Activated T-helper 1 cell treated with anti-CD3 and anti-CD28 coated beads, Interleukin-2, amount 50 U/mL, for 16 hours (primary cell): ENCODE data around the gene RRP9.
"Not testable (repeated sequence)": the region's sequence is repeated elsewhere in the genome, so short reads cannot be mapped to it uniquely, and the experiment has no call there.

Source experiments
- DNase-seq, 2 donors: peaks; one replicate each; pipeline ENCODE4 v3.0.0-alpha.2; 2020; ENCODE audit warnings: low read depth in 1 of 2, low spot score in 1 of 2

The RRP9 gene

DNA sequence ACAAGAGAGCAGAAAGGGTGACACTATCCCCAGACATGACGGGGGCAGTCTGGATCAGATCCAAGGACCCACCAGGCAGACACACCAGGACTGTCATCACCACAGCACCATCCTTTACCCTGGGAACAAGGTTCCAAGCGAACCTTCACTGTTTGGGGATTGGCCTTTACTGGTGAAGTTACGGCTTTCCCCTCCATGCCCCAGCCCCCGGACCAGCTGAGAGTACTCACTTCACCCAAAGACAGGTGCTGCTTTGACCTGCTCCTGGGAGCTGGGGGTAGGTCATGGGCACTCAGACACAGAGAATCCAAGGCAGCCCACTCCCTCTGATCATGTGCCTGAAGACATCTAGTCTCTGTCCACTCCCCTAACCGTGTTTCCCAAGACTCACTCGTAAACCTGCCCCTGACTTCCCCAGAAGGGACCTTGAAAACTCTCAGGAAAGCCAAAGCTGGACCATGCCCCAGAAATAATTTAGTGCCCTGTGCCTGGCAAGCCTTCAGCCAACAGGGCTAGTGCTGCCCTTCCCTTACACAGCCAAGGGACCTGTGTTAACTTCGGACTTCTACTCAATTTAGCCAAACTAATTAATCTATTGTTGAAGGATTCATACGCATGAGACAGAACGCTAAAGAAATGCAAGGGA lies 2.8 kb downstream of the RRP9 start:
- DNase-seq = no peak

DNA sequence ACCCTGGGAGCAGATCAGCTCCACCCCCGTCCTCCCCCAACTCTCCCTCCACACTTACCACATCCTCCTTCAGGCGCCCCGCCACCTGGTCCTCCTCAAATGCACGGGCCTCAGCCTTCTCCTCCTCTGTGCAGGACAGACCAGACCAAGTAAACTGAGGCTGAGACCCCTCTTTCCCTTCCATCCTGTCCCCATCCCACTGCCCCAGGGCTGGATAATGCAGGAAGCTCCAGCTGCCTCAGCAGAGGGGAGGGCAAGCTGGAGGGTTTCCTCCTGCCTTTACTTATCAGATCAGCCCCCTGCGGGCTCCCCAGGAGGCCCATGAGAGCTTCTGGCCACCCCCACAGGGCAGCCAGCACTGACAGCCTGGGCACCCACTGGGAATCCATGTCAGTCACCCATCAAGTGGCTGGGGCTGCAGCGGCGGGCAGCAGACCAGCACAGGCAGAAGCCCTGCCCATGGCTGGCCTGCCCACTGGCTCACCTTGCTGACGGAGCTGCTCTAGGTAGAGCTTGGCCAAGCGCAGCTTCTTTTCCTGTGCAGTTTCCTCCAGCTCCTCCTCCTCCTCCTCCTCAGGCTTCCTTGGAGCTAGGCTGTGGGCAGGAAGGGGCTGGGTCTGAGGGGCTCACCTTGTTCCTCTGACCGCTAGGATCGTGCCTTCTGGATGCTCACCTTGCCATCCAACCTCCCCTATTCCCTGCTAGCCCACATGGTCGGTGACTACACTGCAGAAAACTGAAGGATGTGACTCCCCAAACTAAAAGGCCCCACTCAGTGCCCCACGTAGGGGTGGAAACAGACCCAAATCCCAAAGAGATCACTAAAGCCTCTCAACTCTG lies 3.9 kb downstream of the RRP9 start:
- DNase-seq = no peak

DNA sequence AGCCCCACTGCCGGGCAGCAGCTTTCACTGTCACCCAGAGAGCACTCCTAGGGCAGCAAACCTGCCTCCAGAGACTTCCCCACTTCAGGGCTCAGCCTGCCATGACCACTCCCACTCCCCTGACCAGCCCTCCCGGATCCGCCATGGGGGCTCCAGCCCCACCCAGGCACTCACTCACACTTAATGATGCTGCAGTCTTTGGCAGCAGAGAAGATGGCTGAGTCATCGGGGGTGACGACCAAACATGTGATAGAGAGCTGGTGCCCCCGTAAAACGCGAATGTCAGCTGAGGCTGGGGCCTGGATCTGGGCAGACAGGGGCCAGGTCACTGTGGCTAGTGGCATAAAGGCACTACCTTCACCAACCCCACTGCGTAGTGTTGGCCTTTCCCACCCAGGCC lies 4.7 kb downstream of the RRP9 start:
- no peak for DNase-seq

DNA sequence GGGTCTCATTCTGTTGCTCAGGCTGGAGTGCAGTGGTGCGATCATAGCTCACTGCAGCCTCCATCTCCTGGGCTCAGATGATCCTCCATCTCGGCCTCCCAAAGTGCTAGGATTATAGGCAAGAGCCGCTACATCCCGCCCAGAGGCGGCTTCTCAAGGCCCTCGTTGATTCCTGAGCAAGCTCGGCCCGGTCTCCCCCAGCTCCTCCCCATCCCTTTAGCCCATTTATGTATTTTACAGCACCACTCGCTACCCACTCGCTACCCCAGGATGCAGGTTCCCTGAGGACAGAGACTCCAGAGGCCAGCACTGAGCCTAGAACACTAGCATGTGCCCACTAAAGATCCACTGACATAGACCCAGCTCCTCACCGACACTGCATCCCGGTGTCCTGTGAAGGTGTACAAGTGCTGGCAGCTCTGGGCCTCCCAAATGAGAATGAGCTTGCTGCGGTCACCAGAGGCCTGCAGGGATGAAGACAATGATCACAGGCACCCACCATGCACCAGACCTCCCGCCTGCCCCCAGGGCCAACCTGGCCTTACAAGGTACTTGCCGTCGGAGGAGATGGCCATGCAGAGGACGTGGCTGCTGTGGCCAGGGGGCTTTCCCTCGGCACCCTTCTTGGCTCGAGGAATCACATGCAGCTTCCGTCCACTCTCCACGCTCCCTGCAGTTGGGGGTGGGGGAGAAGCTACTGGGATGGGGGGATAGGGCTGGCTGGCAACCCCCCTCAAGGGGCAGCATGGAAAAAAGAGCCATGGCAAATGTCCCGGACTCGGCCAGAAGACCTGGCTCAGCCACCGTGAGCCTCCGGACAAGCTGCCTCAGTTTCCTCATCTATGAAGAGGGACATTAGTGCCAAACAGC lies 5.6 kb downstream of the RRP9 start:
- no peak for DNase-seq

DNA sequence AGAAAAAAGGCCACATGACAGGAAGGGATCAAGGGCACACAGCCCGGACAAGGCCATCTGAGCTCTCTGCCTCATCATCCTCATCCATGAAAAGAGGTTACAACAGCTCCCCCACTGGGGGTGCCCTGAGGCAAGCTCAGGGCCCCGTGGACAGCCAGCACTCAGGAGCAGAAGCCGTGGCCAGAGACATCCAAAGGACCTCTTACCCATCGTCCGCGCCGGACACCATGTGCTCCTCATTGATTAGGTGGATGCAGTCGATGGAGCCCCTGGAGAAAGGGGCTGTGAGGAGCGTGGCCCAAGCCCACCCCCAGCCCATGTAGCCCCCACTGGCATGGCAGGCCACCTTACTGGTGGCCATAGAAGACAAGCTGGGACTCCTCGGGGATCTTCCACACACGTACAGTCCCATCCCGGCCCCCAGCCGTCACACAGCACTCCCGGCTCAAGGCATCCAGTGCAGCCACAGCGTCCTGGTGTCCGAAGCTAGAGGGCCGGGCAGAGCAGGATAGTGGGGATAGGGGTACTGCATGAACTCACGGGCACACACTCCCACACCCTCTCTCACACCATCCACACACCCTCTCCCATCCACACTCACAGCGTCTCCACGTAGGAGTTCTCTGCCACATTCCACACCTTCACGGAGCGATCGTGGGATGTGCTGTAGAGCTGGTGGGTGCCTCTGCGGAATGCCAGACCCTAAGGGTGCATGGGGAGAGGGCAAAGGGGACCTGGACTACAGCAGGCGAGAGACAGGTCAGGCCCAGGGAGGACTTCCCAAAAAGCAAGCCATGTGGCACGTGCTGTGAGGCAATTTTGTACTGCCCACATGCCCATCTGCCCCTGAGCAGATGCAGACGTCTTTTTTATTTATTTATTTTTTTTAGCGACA lies 6.5 kb downstream of the RRP9 start:
- DNase-seq = no peak

DNA sequence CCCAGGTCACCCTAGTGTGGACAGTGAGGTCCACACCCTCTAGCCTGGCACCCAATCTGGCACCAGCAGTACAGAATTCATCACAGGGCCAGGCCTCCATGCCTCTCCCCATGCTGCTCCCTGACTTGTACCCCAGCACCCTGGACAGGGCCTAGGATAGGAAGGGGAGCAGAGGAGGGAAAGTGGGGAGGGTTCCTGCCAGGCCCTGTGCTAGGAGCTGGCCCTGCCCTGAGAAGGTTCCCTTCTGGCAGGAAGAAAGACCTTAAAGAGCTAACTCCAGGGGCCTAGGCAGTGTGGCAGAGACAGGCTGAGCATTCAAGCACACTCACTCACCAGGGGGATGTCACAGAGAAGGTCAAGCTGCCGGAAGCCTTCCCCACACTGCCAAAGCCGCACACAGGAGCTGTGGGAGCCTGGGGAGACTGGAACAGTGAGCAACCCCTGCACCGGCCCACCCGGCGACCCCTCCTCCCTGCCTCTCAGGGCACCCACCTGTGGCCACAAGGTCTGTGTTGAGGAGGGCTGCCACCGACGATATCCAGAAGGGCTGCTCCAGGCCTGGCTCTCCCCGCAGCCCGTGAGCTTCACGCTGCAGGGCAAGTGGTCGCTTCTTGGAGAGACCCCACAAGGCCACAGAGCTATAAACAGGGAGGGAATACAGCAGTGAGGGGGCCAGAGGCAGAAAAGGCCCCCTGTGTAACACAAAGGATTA lies 7.4 kb downstream of the RRP9 start:
- no peak for DNase-seq

DNA sequence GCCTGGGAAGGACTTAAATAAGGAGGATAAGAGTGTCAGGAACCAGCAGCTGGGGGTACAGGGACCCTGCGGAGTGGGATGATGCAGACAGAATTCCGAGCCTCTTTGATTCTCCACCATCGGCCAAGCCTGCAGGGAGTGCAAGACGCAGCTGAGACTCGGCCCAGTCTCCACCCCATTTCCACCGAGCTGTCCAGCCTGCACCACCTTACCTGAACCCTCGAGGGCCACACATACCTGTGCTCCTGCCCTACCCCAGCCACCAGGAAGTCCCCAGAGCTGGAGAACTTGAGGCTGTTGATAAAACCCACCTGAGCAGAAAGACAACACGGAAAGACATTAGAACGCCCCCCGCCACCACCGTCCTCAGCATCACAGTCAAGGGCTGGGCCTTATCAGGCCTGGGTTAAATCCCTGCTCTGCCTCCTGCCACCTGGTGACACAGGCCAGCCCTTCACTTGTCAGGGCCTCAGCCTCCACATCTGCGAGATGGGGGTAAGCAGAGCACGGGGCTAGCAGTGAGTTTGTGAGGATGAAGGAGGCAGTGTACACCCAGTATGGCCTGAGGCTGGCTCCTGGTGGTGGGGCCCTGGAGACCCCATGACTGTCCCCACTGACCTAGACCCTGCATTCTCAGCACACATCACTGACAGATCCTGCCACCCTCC lies 8.1 kb downstream of the RRP9 start:
- DNase-seq = no peak

DNA sequence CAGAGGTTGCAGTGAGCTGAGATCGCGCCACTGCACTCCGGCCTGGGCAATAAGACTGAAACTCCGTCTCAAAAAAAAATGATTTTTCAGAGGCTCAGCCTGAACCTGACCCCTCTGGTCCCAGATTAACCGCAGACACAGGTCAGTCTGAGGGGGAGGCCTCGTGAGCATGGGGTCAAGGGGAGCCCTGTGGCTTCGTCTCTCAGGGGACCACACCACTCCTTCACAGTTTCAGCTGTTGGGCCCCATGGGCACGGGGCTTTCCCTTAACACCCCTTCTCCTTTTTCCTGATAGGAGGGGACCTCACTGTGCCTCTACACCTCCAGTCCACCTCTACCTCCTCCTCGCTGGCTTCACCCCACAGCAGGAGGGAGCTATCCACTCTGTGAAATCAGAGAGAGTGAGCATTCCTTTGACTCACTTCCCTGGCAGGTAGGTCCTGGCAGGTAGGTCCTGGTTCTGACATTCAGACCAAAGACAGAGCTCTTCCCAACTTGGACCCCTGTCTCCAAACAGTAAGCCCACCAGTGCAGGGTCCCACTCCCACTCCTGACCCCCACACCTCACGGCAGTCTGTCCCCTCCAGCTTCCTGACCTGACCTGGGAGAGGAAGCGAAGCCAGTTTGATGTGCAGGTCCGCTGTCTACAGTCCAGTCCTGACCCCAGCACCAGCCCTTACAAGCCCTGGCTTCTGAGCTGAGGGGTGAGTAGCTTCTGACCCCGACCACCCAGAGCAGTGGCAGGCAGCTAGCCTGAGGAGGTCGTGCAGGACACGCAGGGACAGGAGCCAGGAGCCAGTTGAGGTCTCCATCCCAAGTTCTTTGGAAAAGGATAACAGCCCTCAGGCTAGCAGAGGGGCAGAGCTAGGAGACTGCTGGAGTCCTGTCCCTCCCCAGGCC lies 9.0 kb downstream of the RRP9 start:
- no peak for DNase-seq

DNA sequence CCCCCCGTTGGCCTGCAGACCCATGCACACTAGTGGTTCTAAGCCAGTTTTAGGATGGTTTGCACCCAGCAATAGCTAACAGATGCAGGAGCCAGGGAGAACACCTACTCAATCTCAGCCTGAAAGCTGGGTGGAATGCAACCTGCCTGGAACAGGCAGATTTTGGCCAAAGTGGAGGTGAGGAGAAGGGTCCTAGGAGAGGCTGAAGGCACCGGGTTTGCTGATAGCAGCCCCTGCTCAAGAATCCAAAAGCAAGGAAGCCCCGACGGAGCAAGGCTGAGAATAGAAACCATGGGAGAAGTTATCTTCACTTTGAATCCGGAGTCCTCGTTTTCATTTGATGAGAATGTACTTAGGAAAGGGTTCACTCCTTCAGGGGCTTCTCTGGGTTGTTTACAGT lies 9.9 kb downstream of the RRP9 start:
- no peak for DNase-seq

DNA sequence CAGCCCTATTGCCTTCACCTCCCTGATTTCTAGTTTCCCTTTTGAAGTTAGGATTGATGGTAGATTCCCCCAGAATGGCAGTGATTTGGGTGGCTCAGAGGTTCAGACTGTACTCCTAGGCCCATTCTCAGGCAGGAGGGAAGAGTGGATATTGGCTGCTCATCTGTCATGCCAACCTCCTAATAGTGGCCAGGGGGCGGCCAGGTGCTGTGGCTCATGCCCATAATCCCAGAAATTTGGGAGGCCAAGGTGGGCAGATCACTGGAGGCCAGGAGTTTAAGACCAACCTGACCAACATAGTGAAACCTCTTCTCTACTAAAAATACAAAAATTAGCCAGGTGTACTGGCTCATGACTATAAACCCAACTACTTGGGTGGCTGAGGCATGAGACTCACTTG lies 11.3 kb downstream of the RRP9 start:
- DNase-seq = no peak

DNA sequence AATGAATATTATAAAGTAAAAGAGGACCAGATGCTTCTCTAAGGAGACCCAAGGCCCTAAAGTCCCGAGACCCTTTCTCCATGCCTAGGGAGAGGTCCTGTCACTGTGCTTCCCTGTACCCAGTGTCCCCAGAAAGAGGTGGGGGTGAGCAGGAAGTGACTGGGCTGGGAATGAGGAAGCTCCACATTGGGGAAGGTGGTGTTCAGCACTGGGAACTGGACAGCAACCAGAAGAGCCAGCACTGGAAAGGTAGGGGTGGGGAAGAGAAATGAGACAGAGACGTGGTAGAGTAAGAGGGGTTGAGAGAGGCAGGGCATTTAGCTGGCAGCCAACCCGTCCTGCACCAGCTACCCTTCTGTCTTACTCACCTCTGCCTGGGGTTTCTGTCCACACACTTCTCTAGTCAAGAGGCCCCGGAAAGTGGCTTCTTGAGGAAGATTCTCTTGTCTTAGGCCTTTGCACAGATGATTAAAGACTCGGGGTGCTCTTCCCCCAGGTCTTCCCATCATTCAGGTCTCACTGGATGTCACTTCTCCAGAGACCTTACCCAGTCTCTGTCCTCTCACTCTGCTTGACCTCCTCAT lies 12.2 kb downstream of the RRP9 start:
- DNase-seq = no peak

DNA sequence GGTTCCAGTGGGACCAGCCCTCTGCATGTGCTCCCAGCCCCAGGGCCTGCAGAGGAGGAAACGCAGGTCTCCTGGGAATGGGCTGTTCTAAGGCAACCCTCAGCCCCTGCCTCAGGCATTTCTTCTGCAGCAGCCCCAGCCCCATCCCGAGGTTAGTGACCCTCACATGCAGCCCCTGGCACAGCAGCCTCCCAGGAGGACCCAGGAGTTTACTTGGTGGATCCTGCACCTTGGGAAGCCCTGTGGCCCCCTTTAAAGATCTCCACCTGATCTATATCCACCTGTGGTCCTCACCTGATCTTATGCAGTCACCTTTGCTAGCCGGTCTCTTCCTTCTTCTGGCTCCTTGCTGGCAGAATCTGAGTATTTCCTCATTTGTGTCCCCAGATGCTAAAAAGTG lies 12.7 kb downstream of the RRP9 start:
- DNase-seq = not testable (repeated sequence)

DNA sequence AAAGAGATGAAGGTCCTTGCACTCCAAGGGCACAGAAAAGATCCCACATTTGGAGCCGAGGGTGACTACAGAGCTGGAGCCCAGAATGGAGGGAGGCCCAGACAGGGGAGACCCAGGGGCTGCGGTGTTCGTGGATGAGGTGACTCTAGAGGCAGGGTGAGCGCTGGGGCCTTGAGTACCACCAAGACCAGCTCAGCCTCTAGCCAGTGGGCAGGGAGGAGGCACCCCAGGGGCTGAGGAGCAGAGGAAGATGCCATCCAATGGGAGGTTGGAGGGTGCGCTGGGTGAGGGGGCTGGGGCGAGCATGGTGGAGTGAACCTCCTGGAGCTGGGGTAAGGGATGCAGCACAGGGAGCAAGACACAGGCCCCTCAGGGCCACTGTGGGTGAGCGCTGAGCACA lies 13.3 kb downstream of the RRP9 start:
- no peak for DNase-seq

DNA sequence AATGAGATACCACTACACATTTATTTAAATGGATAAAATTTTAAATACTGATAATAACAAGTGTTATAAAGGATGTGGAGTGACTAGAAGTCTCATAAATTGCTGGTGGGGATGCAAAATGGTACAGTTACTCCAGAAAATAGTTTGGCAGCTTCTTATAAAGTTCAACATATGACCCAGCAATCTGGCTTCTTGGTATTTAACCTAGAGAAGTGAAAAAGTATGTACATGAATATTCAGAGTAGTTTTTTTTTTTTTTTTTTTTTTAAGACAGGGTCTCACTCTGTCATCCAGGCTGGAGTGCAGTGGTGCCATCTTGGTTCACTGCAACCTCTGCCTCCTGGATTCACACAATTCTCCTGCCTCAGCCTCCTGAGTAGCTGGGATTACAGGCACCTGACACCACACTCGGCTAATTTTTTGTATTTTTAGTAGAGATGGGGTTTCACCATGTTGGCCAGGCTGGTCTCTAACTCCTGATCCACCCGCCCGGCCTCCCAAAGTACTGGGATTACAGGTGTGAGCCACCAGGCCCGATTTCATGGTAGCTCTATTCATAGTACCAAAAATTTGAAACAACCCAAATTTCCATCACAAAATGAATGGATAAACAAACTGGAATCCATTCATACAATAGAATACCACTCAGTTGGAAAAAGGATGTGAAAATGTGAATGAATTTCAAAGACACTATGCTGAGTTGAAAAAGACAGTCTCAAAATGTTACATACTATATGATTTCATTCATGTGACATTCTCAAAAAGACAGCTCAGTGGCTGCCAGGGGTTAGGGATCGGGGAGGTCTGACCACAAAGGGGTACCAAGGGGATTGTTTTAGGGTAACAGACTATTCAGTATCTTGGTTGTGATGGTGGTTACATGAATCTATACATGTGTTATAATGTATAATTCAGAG lies 14.4 kb downstream of the RRP9 start:
- no peak for DNase-seq

DNA sequence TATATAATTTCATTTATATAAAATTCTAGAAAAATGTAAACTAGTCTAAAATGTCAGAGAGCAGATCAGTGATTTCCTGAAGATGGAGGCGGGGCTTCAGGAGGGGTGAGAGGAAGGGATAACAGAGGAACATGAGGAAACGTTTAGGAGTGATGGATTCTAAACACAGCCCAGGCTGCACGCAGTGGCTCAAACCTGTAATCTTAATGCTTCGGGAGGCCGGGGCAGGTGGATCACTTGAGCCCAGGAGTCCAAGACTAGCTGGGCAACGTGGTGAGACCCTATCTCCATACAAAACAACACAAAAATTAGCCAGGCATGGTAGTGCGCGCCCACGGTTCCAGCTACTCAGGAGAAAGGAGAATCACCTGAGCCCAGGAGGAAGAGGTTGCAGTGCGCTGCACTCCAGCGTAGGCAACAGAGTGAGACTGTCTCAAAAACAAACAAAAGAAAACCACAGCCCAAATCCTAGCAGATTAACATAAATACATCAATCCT lies 20.6 kb downstream of the RRP9 start:
- no peak for DNase-seq

DNA sequence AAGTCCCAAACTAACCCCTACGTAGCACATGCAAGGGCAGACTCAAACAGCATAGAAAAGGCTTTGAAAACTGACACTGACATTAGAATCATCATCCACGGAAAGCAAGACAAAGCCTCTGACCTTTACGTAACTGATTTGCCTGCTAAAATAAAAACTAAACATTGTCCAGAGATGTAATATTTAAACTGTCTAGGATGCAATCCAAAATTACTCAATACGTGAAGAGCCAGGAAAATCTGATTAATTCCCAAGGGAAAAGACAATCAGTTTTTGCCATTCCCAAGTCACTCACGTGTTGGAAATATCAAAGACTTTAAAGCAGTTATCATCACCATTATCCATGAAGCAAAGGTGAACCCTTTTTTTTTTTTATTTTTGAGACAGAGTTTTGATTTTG lies 25.3 kb downstream of the RRP9 start:
- no peak for DNase-seq

DNA sequence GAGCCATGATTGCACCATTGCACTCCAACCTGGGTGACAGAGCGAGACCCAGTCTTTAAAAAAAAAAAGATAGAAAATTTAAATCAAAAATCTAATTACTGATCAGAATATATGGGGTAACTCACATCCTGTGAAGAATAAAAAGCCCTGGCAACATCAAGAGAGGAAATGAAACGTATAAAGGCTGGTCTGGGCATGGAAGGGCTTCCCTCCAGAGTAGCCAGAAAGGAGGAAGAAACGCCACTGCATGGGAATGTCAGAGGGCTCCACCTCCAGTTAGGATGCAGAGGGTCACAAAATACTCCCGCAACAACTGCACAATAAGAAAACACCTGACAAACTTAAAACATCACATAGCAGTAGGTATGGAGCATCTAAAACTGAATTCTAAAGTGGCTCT lies 33.7 kb downstream of the RRP9 start:
- DNase-seq = no peak
